ENCODE measurements around the gene MGLL. TPM values are rescaled to one million over a fixed set of nuclear protein-coding genes. Genes with fewer than 3 reads are reported as not detected.
A peak's percentile ranks its signal among the peaks of the same experiment; 100 is the strongest.

MGLL gene
- total RNA-seq, 5 donors from 2014 or later (not counting 1 experiment from before 2014, with no cell fraction given): 0.78 to 3.7 (median 1.8) TPM

DNA sequence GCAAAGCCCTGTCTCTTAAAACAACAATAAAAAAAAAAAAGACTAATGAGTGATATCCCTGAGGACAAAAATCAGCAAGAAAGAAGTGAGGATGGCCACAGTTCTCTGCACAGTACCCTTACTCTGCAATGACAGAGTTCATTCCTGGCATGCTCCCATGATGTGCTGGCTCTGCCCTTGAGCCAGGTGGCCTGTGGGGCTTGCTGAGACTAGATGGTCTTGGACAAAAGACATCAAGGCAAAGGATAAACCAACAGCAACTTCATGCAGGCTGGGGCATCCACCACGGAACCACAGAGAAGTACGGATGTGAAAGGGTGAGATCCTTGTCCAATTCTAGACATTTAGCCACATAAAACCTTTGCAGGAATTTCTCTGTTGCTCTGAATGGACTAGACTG, 12.7 kb downstream of the MGLL start:
- Histone ChIP-seq H3K4me3 (ENCODE audit: control insufficient read depth in 1 of 2, extremely low read depth in 1 of 2, low read length in 1 of 2) (no peak overlapping the region), H3K36me3 (ENCODE audit: control insufficient read depth in 2 of 2, extremely low read depth in 1 of 2, insufficient read depth in 1 of 2, low read length in 1 of 2) (no peaks in the 10 kb centered on the region), H3K27ac (ENCODE audit: low read length) (no peak overlapping the region), H3K27me3 (replicated peaks in 1 of 2; ENCODE audit: control insufficient read depth in 2 of 2, extremely low read depth in 1 of 2, insufficient read depth in 2 of 2, low read length in 1 of 2) (peaks cover 0 to 12% of the 10 kb centered on the region in 2 experiments), H3K9me3 (no peaks in the 10 kb centered on the region), H3K4me1 (ENCODE audit: control insufficient read depth in 1 of 2, extremely low read depth in 1 of 2, insufficient read depth in 2 of 2, low read length in 2 of 2) (no peaks in the 10 kb centered on the region)
- 100% methylated on average over 2 of the region's 2 CpGs for WGBS (ENCODE audit: insufficient coverage)
- ChIA-PET CTCF (no interaction called here), POLR2A (no interaction called here)
- H3K27me3 Mint-ChIP-seq: peaks cover 7 to 10% of the 10 kb centered on the region in 2 donors
- no peak overlapping the region for H3K4me3 Mint-ChIP-seq
- H3K9me3 Mint-ChIP-seq: no peaks in the 10 kb centered on the region
- ATAC-seq (replicated peaks in 1 of 4) (no peak), DNase-seq (peak in 1 of 35 experiments; percentile 7)
- H3K4me1 Mint-ChIP-seq: peaks cover 0 to 3% (median 0%) of the 10 kb centered on the region in 3 donors
- no peak overlapping the region for H3K27ac Mint-ChIP-seq
- no peaks in the 10 kb centered on the region for H3K36me3 Mint-ChIP-seq

- ATAC-seq (replicated peaks in 1 of 4): no peak
- no peak overlapping the region for H3K27ac ChIP-seq (ENCODE audit: low read length)
- no peaks in the 10 kb centered on the region for H3K36me3 ChIP-seq (ENCODE audit: control insufficient read depth in 2 of 2, extremely low read depth in 1 of 2, insufficient read depth in 1 of 2, low read length in 1 of 2)
- peak in 1 of 35 experiments; percentile 3 for DNase-seq
- no CpG with 5 or more reads among the region's 1 CpG for WGBS (ENCODE audit: insufficient coverage)
- no peaks in the 10 kb centered on the region for H3K9me3 ChIP-seq
- Mint-ChIP-seq H3K27ac (no peak overlapping the region), H3K27me3 (peaks cover 7 to 10% of the 10 kb centered on the region in 2 donors), H3K36me3 (no peaks in the 10 kb centered on the region), H3K9me3 (no peaks in the 10 kb centered on the region), H3K4me3 (no peak overlapping the region), H3K4me1 (peaks cover 0 to 3% (median 0%) of the 10 kb centered on the region in 3 donors)
- peaks cover 0 to 12% of the 10 kb centered on the region in 2 experiments for H3K27me3 ChIP-seq (replicated peaks in 1 of 2; ENCODE audit: control insufficient read depth in 2 of 2, extremely low read depth in 1 of 2, insufficient read depth in 2 of 2, low read length in 1 of 2)
- no peaks in the 10 kb centered on the region for H3K4me1 ChIP-seq (ENCODE audit: control insufficient read depth in 1 of 2, extremely low read depth in 1 of 2, insufficient read depth in 2 of 2, low read length in 2 of 2)
- ChIA-PET CTCF (no interaction called here), POLR2A (no interaction called here)
- no peak overlapping the region for H3K4me3 ChIP-seq (ENCODE audit: control insufficient read depth in 1 of 2, extremely low read depth in 1 of 2, low read length in 1 of 2)
Measured at GRCh38 chr3:127809211-127809610, 13.1 kb downstream of the MGLL start.

- Mint-ChIP-seq H3K4me1 (peaks cover 0 to 3% (median 0%) of the 10 kb centered on the region in 3 donors), H3K4me3 (no peak overlapping the region), H3K9me3 (no peaks in the 10 kb centered on the region), H3K27ac (no peak overlapping the region), H3K27me3 (peaks cover 7 to 8% of the 10 kb centered on the region in 2 donors), H3K36me3 (no peaks in the 10 kb centered on the region)
- H3K36me3 ChIP-seq (ENCODE audit: control insufficient read depth in 2 of 2, extremely low read depth in 1 of 2, insufficient read depth in 1 of 2, low read length in 1 of 2): no peaks in the 10 kb centered on the region
- no peak overlapping the region for H3K27ac ChIP-seq (ENCODE audit: low read length)
- ATAC-seq (replicated peaks in 1 of 4) (no peak), DNase-seq (no peak)
- no peak overlapping the region for H3K4me3 ChIP-seq (ENCODE audit: control insufficient read depth in 1 of 2, extremely low read depth in 1 of 2, low read length in 1 of 2)
- H3K9me3 ChIP-seq: no peaks in the 10 kb centered on the region
- POLR2A ChIA-PET: no interaction called here
- CTCF ChIA-PET: no interaction called here
- H3K4me1 ChIP-seq (ENCODE audit: control insufficient read depth in 1 of 2, extremely low read depth in 1 of 2, insufficient read depth in 2 of 2, low read length in 2 of 2): no peaks in the 10 kb centered on the region
- H3K27me3 ChIP-seq (replicated peaks in 1 of 2; ENCODE audit: control insufficient read depth in 2 of 2, extremely low read depth in 1 of 2, insufficient read depth in 2 of 2, low read length in 1 of 2): peaks cover 0 to 10% of the 10 kb centered on the region in 2 experiments
Measured at GRCh38 chr3:127808197-127808596, 14.1 kb downstream of the MGLL start.

GRCh38 chr3:127805026-127805753, 17.1 kb downstream of the MGLL start:
- ChIA-PET POLR2A (no interaction called here), CTCF (no interaction called here)
- Histone ChIP-seq H3K27me3 (replicated peaks in 1 of 2; ENCODE audit: control insufficient read depth in 2 of 2, extremely low read depth in 1 of 2, insufficient read depth in 2 of 2, low read length in 1 of 2) (peaks cover 0 to 7% of the 10 kb centered on the region in 2 experiments), H3K36me3 (ENCODE audit: control insufficient read depth in 2 of 2, extremely low read depth in 1 of 2, insufficient read depth in 1 of 2, low read length in 1 of 2) (no peaks in the 10 kb centered on the region), H3K4me3 (ENCODE audit: control insufficient read depth in 1 of 2, extremely low read depth in 1 of 2, low read length in 1 of 2) (no peak overlapping the region), H3K27ac (ENCODE audit: low read length) (no peak overlapping the region), H3K9me3 (no peaks in the 10 kb centered on the region), H3K4me1 (ENCODE audit: control insufficient read depth in 1 of 2, extremely low read depth in 1 of 2, insufficient read depth in 2 of 2, low read length in 2 of 2) (peaks cover 3 to 9% of the 10 kb centered on the region in 2 experiments)
- H3K27ac Mint-ChIP-seq: no peak overlapping the region
- H3K9me3 Mint-ChIP-seq: no peaks in the 10 kb centered on the region
- H3K4me1 Mint-ChIP-seq: peaks cover 6 to 9% (median 6%) of the 10 kb centered on the region in 3 donors
- 95% methylated on average over 7 of the region's 10 CpGs for WGBS (ENCODE audit: insufficient coverage)
- no peak overlapping the region for H3K4me3 Mint-ChIP-seq
- ATAC-seq (replicated peaks in 1 of 4): no peak
- no peaks in the 10 kb centered on the region for H3K36me3 Mint-ChIP-seq
- peaks cover under 1 to 3% of the 10 kb centered on the region in 2 donors for H3K27me3 Mint-ChIP-seq
- peak in 1 of 35 experiments; percentile 14 for DNase-seq

GRCh38 chr3:127804141-127804540, 18.2 kb downstream of the MGLL start:
- ChIA-PET CTCF (no interaction called here), POLR2A (no interaction called here)
- H3K9me3 Mint-ChIP-seq: no peaks in the 10 kb centered on the region
- H3K27me3 Mint-ChIP-seq: peaks cover 0 to 3% of the 10 kb centered on the region in 2 donors
- DNase-seq: no peak
- no peak overlapping the region for H3K4me3 Mint-ChIP-seq
- Histone ChIP-seq H3K4me3 (ENCODE audit: control insufficient read depth in 1 of 2, extremely low read depth in 1 of 2, low read length in 1 of 2) (no peak overlapping the region), H3K9me3 (no peaks in the 10 kb centered on the region), H3K27ac (ENCODE audit: low read length) (no peak overlapping the region), H3K27me3 (replicated peaks in 1 of 2; ENCODE audit: control insufficient read depth in 2 of 2, extremely low read depth in 1 of 2, insufficient read depth in 2 of 2, low read length in 1 of 2) (peaks cover 0 to 9% of the 10 kb centered on the region in 2 experiments), H3K36me3 (ENCODE audit: control insufficient read depth in 2 of 2, extremely low read depth in 1 of 2, insufficient read depth in 1 of 2, low read length in 1 of 2) (no peaks in the 10 kb centered on the region), H3K4me1 (ENCODE audit: control insufficient read depth in 1 of 2, extremely low read depth in 1 of 2, insufficient read depth in 2 of 2, low read length in 2 of 2) (peaks cover 3 to 13% of the 10 kb centered on the region in 2 experiments)
- H3K36me3 Mint-ChIP-seq: no peaks in the 10 kb centered on the region
- WGBS (ENCODE audit: insufficient coverage): 94% methylated on average over 9 of the region's 9 CpGs
- H3K4me1 Mint-ChIP-seq: peaks cover 6 to 12% (median 10%) of the 10 kb centered on the region in 3 donors
- no peak for ATAC-seq (replicated peaks in 1 of 4)
- no peak overlapping the region for H3K27ac Mint-ChIP-seq

GRCh38 chr3:127803619-127804018, 18.7 kb downstream of the MGLL start:
- H3K4me3 Mint-ChIP-seq: no peak overlapping the region
- no peak overlapping the region for H3K27ac ChIP-seq (ENCODE audit: low read length)
- no peaks in the 10 kb centered on the region for H3K9me3 Mint-ChIP-seq
- H3K36me3 ChIP-seq (ENCODE audit: control insufficient read depth in 2 of 2, extremely low read depth in 1 of 2, insufficient read depth in 1 of 2, low read length in 1 of 2): no peaks in the 10 kb centered on the region
- ChIA-PET CTCF (no interaction called here), POLR2A (no interaction called here)
- H3K27ac Mint-ChIP-seq: no peak overlapping the region
- H3K27me3 Mint-ChIP-seq: peaks cover 0 to under 1% of the 10 kb centered on the region in 2 donors
- H3K4me1 Mint-ChIP-seq: peaks cover 6 to 12% (median 10%) of the 10 kb centered on the region in 3 donors
- no peaks in the 10 kb centered on the region for H3K36me3 Mint-ChIP-seq
- H3K27me3 ChIP-seq (replicated peaks in 1 of 2; ENCODE audit: control insufficient read depth in 2 of 2, extremely low read depth in 1 of 2, insufficient read depth in 2 of 2, low read length in 1 of 2): peaks cover 0 to 9% of the 10 kb centered on the region in 2 experiments
- H3K9me3 ChIP-seq: no peaks in the 10 kb centered on the region
- no peak for ATAC-seq (replicated peaks in 1 of 4)
- DNase-seq: no peak
- no CpG with 5 or more reads among the region's 4 CpGs for WGBS (ENCODE audit: insufficient coverage)
- peaks cover 3 to 13% of the 10 kb centered on the region in 2 experiments for H3K4me1 ChIP-seq (ENCODE audit: control insufficient read depth in 1 of 2, extremely low read depth in 1 of 2, insufficient read depth in 2 of 2, low read length in 2 of 2)
- no peak overlapping the region for H3K4me3 ChIP-seq (ENCODE audit: control insufficient read depth in 1 of 2, extremely low read depth in 1 of 2, low read length in 1 of 2)
